ENCODE results near the gene LRMDA. TPM values are rescaled to one million over a fixed set of nuclear protein-coding genes. Genes with fewer than 3 reads are reported as not detected.

The LRMDA gene
- total and polyA plus RNA-seq, 2 of the 13 experiments (the other 11 are each of a cell fraction or from before 2014, with no cell fraction given) = 13.4 to 22.0 TPM

DNA sequence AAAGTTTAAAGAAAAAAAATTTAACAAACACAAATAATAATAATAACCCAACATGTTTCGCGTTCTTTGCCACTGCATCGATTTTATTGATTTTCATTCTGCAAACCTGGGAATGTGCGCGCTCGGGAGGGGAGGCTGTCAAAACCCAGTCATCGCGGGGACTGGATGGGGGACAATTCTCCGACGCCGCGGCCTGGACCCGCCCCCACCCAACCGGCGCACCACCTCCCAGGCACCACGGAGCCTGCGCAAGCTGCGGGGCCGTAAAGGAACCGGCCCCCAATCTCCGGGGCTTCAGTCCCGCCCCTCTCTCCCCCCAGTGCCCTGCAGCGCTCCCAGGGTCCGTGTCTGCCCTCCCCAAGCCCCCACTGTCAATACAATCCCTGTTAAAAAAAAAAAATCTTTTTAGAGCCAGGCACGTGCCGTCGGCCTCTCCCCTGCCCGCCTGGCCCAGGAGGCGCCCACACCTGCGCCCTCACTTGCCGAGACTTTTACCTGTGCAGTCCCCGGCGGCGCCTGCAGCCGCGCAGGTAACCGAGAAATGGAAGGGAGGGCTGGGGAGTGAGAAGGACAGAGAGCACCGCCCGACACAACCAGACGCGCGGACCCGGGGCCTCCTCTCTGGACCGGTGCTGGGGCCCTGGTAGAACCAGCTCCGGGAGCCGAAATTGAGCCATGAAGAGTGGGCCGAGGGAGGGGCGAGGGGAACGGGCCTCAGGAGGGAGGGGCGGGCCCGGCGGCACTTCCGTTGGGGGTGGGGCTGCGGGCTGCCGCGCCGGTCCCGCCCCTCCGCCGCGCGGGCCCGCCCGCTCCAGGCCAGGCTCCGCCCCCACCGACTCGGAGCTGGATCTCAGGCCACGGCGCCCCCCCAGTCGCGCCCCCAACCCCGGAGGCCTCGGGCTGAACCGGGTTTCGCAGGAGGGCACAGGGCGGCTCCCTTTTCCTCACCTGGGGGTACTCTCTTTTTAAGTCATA, 22.2 kb upstream of the LRMDA start (continued):
- TF ChIP-seq HES4 (CRISPR knock-in tag; IDR thresholded peaks at IDR 0.05; ENCODE audit: borderline replicate concordance) = peak; percentile 54
- peak; percentile 83 for TF ChIP-seq HNRNPK (IDR thresholded peaks at IDR 0.05; ENCODE audit: low read depth, low read length, poor library complexity, severe bottlenecking)
- TF ChIP-seq ZKSCAN1 (IDR thresholded peaks at IDR 0.05; ENCODE audit: low read length) = no peak
- TF ChIP-seq PHF20 (CRISPR knock-in tag; IDR thresholded peaks at IDR 0.05) = no peak
- TF ChIP-seq, protein P1, sequence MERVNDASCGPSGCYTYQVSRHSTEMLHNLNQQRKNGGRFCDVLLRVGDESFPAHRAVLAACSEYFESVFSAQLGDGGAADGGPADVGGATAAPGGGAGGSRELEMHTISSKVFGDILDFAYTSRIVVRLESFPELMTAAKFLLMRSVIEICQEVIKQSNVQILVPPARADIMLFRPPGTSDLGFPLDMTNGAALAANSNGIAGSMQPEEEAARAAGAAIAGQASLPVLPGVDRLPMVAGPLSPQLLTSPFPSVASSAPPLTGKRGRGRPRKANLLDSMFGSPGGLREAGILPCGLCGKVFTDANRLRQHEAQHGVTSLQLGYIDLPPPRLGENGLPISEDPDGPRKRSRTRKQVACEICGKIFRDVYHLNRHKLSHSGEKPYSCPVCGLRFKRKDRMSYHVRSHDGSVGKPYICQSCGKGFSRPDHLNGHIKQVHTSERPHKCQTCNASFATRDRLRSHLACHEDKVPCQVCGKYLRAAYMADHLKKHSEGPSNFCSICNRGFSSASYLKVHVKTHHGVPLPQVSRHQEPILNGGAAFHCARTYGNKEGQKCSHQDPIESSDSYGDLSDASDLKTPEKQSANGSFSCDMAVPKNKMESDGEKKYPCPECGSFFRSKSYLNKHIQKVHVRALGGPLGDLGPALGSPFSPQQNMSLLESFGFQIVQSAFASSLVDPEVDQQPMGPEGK (CRISPR knock-in tag; IDR thresholded peaks at IDR 0.05) = peak; percentile 89
- TF ChIP-seq, protein P2, sequence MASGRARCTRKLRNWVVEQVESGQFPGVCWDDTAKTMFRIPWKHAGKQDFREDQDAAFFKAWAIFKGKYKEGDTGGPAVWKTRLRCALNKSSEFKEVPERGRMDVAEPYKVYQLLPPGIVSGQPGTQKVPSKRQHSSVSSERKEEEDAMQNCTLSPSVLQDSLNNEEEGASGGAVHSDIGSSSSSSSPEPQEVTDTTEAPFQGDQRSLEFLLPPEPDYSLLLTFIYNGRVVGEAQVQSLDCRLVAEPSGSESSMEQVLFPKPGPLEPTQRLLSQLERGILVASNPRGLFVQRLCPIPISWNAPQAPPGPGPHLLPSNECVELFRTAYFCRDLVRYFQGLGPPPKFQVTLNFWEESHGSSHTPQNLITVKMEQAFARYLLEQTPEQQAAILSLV (CRISPR knock-in tag; IDR thresholded peaks at IDR 0.05; ENCODE audit: borderline replicate concordance) = no peak
- TF ChIP-seq LCORL (IDR thresholded peaks at IDR 0.05) = no peak
- TF ChIP-seq LCORL (CRISPR knock-in tag; IDR thresholded peaks at IDR 0.05) = no peak
- peak; percentile 53; the same call in 1 of the 2 replicates for TF ChIP-seq MYC (CRISPR knock-in tag; IDR thresholded peaks at IDR 0.05; ENCODE audit: borderline replicate concordance)
- no peak for TF ChIP-seq GTF3A (CRISPR knock-in tag; conservative IDR thresholded peaks at IDR 0.05)
- 0 out of 2 replicates have a peak, but pooled peaks have one; percentile 12 for TF ChIP-seq MAZ (IDR thresholded peaks at IDR 0.05; ENCODE audit: borderline replicate concordance, low read depth, low read length)
- peak; percentile 74; the same call in 1 of the 2 replicates for TF ChIP-seq MAZ (CRISPR knock-in tag; IDR thresholded peaks at IDR 0.05; ENCODE audit: low read depth)
- TF ChIP-seq POLR2G (IDR thresholded peaks at IDR 0.05; ENCODE audit: low read depth, low read length) = peak; percentile 83
- TF ChIP-seq NR3C1 (CRISPR knock-in tag; IDR thresholded peaks at IDR 0.05) = no peak
- 0 out of 2 replicates have a peak, but pooled peaks have one; percentile 33 for TF ChIP-seq HOXD1 (CRISPR knock-in tag; IDR thresholded peaks at IDR 0.05)
- TF ChIP-seq YEATS4 (CRISPR knock-in tag; IDR thresholded peaks at IDR 0.05; ENCODE audit: borderline replicate concordance) = peak; percentile 23; the same call in 1 of the 2 replicates
- TF ChIP-seq MAF1 (CRISPR knock-in tag; IDR thresholded peaks at IDR 0.05; ENCODE audit: borderline replicate concordance) = 0 out of 2 replicates have a peak, but pooled peaks have one; percentile 16
- TF ChIP-seq SAFB2 (CRISPR knock-in tag; IDR thresholded peaks at IDR 0.05; ENCODE audit: borderline replicate concordance, low read depth) = peak; percentile 69; the same call in 1 of the 2 replicates
- peak; percentile 27; the same call in 1 of the 2 replicates for TF ChIP-seq ZBTB38 (CRISPR knock-in tag; IDR thresholded peaks at IDR 0.05)
- TF ChIP-seq, protein P3, sequence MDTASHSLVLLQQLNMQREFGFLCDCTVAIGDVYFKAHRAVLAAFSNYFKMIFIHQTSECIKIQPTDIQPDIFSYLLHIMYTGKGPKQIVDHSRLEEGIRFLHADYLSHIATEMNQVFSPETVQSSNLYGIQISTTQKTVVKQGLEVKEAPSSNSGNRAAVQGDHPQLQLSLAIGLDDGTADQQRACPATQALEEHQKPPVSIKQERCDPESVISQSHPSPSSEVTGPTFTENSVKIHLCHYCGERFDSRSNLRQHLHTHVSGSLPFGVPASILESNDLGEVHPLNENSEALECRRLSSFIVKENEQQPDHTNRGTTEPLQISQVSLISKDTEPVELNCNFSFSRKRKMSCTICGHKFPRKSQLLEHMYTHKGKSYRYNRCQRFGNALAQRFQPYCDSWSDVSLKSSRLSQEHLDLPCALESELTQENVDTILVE (CRISPR knock-in tag; IDR thresholded peaks at IDR 0.05) = no peak; the same call in 1 of the 2 replicates
- TF ChIP-seq ELF4 (CRISPR knock-in tag; IDR thresholded peaks at IDR 0.05; ENCODE audit: borderline replicate concordance) = peak; percentile 44; the same call in 1 of the 2 replicates
- peak; percentile 49; the same call in 1 of the 2 replicates for TF ChIP-seq TGIF2 (CRISPR knock-in tag; IDR thresholded peaks at IDR 0.05)
- no peak for TF ChIP-seq KLF11 (CRISPR knock-in tag; IDR thresholded peaks at IDR 0.05)

Measured in HepG2 (cell line).